ENCODE results near the gene CSNK1G3.

DNA sequence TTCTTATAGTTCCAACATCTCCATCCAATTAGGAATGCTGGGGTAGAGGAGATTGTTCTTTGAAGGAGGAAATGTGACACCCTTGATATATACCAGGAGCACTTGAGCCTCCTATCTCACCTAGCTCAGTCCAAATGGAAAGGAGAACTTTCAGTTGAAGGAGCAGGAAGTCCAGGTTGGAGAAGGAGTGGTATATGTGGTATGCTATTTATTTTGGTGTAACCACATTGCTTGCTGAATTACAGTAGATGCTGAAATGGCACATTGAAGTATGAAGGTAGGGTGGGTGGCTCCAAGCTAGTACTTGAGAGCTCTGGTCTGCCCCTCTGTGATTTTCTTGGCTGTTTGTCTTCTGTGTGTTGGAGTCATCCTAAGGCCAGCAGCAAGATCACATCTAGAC is 6.1 kb downstream of the CSNK1G3 start:
- TF ChIP-seq CTCF (conservative IDR thresholded peaks at IDR 0.05 in 1 of 2, IDR thresholded peaks at IDR 0.05 in 1 of 2; ENCODE audit: low read depth in 1 of 2, low read length in 2 of 2) (no peak), EZH2 (IDR thresholded peaks at IDR 0.05; ENCODE audit: low read length, missing control alignments) (no peak)

Data from fibroblast of lung (primary cell).